CD4-positive, alpha-beta T cell treated with Interleukin-21 for 1 hour (primary cell): Measurements from ENCODE around the gene OR2A2.
"Not testable (repeated sequence)": the region's sequence is repeated elsewhere in the genome, so short reads cannot be mapped to it uniquely, and the experiment has no call there.

Experiments
- DNase-seq: peaks from one replicate; pipeline ENCODE4 v3.0.0-alpha.2; 2020

OR2A2 gene, protein sequence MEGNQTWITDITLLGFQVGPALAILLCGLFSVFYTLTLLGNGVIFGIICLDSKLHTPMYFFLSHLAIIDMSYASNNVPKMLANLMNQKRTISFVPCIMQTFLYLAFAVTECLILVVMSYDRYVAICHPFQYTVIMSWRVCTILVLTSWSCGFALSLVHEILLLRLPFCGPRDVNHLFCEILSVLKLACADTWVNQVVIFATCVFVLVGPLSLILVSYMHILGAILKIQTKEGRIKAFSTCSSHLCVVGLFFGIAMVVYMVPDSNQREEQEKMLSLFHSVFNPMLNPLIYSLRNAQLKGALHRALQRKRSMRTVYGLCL

DNA sequence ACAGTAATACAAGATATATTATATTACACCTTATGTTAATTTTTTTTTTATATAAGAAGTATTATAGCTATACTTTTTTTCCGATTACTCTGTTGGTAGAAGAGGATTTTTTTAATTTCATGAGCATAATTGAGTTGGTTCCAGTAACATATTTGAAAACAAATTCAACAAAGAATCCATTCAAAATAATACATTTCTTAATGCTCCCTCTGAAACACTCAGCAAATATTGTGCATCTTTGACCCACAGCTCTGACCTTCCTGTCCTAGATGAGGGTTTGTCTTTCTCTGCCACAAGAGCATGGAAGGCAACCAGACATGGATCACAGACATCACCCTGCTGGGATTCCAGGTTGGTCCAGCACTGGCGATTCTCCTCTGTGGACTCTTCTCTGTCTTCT lies at the start of gene OR2A2:
Gene OR2A2, plus strand, starts transcription at position 301 of the 400 bp plus-strand sequence. Its CDS starts 0 bp downstream, at position 301.
- no peak for DNase-seq

DNA sequence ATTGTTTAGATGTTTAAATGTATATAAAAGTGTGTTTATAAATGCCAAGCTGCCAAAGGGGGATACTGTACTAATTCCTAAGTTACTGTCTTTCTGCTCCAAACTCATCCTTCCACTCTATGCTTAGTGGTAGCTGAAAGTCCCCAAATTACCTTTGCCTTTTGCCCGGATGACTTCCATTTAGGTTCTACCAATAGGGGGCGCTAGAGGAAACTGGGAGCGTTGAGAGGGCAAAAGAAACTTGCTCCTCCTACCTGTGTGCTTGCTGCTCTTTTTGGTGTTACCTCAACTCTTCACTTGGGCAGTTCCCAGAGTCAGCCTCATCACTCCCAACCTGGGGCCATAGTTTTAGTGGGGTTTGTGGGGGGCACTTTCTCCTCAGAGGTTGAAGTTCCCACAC lies 45.7 kb upstream of the OR2A2 start:
- no peak for DNase-seq

DNA sequence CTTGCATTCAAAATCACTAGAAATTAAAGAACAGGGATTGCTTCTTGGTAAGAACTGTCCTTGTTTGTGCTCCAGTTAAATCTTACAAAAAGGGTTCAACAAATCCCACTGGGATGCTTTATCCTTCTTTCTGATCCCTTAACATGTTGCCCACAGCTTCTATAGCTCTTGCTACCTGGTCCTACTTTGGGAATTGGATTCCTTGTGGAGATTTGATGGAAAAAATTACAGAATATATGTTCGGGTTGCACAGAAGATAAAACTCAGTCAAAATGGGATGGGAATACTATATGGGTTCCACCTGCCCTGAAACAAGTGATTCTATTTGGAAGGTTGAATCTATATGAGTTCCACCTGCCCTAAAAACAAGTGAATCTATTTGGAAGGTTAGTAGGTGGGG lies 39.9 kb upstream of the OR2A2 start, which contains the start of gene OR2A25:
Gene OR2A25, plus strand, starts transcription at position 301 of the 400 bp plus-strand sequence. CDS start 4,409 bp downstream, outside the sequence.
- no peak for DNase-seq

DNA sequence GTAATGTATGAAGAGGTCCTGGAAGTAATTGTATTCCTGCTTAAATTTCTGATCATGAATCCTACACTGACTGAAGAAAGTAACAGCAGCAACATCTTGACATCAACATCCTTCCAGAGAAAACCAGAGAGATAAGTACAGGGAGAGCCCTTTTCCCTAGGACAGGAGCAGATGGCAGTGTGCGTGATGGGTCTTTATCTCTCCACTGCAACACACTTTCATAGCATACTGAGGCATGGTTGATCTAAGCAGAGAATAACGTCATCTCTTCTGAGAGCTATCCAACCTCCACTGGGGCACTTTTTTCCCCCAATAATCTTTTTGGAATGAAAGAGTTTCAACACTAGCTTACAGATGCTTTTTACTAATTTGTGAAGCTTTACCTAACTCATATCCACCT lies 39.4 kb upstream of the OR2A2 start:
- no peak for DNase-seq

DNA sequence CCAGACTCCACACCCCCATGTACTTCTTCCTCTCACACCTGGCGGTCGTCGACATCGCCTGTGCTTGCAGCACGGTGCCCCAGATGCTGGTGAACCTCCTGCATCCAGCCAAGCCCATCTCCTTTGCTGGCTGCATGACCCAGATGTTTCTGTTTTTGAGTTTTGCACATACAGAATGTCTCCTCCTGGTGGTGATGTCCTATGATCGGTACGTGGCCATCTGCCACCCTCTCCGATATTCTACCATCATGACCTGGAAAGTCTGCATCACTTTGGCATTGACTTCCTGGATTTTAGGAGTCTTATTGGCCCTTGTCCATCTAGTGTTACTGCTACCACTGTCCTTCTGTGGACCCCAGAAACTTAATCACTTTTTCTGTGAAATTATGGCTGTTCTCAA lies 35.0 kb upstream of the OR2A2 start:
- no peak for DNase-seq

DNA sequence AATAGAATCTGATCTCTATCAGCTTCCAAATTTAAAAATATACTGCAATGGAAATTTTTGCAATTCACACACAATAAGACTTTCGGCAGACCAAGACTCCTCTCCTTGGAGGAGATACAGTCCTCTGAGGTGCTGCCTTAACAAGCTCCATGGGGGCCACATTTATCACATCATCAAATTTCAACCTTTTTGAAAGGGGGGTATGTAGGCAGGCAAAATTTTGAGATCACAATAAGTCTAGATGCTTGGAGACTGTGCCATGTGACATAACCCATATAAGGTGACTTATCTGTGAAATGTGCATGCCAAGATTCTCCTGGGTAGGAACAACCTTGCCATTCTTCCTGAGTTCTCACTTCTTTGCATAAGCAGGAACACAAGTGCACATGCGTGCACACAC lies 23.4 kb upstream of the OR2A2 start, which contains the start of gene OR2A12:
Gene OR2A12, plus strand, starts transcription at position 301 of the 400 bp plus-strand sequence. CDS start 8,830 bp downstream, outside the sequence.
- no peak for DNase-seq

DNA sequence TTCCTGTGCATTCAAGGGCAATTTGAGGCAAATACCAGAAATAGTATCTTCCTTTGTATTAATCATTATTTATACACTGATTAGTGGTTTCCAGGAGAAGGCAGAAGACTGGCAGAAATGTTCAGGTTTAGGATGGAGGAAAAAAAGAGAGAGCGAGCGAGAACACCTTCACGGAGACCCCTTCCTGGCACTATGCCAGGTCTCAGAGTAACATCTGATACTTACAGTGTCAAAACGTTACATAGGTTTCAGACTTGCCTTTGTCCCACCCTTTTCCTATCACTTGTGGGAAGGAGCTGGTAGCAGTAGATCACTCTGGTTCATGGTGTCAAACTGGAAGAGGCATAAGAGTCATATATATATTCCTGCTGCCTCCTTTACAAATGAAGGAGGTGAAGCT lies 22.7 kb upstream of the OR2A2 start:
- no peak for DNase-seq

- no peak for DNase-seq
Measured at GRCh38 chr7:144087230-144087629, 22.2 kb upstream of the OR2A2 start.

DNA sequence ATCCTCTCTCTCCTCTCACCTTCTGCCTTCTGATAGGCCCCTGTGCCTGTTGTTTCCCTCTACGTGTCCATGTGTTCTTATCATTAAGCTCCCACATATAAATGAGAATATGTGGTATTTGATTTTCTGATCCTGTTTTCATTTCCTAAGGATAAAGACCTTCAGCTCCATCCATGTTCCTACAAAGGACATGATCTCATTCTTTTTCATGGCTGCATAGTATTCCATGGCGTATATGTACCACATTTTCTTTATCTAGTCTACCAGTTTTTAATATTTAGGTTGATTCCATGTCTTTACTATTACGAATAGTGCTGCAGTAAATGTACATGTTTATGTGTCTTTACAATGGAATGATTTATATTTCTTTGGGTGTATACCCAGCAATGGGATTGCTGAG lies 18.7 kb upstream of the OR2A2 start:
- DNase-seq = no peak

- DNase-seq = no peak
Measured at GRCh38 chr7:144098776-144099175, 10.6 kb upstream of the OR2A2 start.

DNA sequence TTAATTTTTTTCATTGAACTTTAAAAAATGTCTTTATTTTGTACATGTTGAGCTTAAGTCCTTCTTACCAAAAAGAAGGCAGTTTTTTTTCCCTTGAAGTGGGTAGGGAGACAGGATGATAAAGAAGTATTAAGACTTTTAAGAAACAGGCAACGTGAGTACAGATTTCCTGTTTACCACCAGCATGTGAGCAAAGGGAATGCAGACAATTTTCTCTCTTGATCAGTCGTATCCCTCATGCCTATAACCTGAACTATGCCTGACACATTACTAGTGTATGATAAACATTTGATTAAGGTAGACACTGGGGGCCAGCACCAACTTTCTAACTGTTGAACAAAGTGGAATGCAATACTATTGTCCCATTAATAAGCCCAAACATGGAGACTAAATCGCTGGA lies 8.8 kb upstream of the OR2A2 start:
- no peak for DNase-seq

DNA sequence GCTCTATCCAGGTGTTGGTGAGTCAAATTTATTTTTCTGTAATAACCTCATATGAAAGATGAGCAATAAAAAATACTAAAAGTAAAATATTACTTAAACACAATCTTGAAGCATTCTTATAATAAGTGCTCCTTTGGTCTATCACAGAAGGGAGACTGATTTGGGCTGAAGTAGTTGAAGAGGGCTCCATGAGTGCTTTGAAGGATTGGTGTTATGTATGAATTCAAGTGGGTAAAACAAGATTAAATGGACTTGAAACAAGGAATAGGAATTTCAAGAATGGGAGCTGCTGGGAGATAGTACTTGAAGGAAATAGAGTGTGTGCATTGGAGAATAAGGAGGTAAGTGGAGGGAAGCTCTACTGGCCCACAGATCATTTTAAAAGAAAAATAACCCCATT lies 7.3 kb upstream of the OR2A2 start:
- DNase-seq = no peak

- no peak for DNase-seq
Measured at GRCh38 chr7:144105211-144105610, 4.2 kb upstream of the OR2A2 start.

GRCh38 chr7:144110272-144110671 lies 889 bp downstream of the OR2A2 start:
- no peak for DNase-seq

DNA sequence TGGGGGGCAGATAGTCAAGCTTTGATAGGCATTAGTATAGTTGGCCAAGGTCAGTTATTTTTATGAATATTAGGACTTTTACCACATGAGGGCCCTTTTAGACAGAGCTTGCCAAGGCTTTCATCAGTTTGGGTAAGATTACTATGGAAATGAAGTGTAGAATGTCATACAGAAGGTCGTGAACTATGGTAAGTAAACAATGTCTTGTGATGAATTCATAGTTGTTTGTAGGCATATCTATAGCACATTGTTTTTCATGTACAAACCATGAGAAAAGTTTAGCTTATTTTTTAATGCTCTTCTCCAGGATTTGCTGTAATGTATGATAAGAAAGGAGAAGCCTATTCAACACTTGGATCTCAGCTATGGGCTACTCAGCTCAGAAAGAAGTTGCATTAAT lies 4.3 kb downstream of the OR2A2 start:
- no peak for DNase-seq

GRCh38 chr7:144118341-144118740 lies 9.0 kb downstream of the OR2A2 start:
- DNase-seq = no peak

- DNase-seq = no peak
Measured at GRCh38 chr7:144122876-144123275, 13.5 kb downstream of the OR2A2 start, which contains the start of gene OR2A14. Gene OR2A14, plus strand, starts transcription at chr7:144123176. Its CDS starts 5,937 bp downstream, at chr7:144129113.

DNA sequence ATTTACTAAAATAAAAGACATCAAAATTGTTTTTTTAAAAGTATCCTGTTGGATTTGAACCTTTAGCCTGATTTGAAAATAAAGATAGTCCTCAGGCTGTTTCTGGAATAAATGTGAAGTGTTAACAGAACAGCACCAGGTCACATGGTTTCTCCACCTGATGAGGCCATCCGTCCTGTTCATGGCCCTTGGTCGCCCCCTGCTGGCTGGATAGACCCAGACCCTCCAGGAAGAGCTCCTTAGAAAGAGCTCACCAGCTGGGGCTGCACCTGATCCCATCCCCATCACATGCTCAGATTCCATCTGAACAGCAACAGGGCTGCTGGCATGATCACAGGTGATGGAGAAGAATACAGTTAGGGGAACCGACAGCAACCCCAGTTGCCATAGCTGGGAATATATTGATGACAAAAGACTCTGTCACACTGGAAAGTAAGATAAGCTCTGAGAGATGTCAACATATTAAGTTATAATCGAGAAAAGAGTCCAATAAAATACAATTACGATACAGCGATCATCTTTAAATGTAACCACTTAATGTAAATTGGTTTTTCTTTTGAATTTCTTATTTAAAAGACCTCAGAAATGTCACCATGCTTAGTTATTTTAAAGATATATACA lies 18.4 kb downstream of the OR2A2 start:
- peak; percentile 83 for DNase-seq

DNA sequence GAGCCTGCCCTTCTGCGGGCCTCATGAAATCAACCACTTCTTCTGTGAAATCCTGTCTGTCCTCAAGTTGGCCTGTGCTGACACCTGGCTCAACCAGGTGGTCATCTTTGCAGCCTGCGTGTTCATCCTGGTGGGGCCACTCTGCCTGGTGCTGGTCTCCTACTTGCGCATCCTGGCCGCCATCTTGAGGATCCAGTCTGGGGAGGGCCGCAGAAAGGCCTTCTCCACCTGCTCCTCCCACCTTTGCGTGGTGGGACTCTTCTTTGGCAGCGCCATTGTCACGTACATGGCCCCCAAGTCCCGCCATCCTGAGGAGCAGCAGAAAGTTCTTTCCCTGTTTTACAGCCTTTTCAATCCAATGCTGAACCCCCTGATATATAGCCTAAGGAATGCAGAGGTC lies 20.2 kb downstream of the OR2A2 start:
- DNase-seq = not testable (repeated sequence)

- DNase-seq = no peak
Measured at GRCh38 chr7:144130730-144131129, 21.3 kb downstream of the OR2A2 start.

DNA sequence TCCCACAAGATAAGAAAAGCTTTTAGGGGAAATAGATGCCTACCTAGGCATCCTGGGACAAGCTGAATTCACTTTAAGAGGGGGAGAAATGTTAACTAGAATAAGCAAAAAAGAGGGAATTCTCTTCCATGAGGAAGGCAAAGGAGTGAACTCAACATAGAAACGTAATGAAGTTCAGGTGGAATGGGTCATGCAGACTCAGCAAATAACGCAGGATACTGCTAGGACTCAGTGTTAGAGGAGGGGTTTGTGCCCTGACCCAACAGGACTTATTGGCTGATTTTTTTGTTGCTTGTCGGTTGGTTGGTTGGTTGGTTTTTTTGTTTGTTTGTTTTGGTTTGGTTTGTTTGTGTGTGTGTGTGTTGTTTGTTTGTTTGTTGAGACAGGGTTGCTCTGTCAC lies 22.9 kb downstream of the OR2A2 start:
- DNase-seq = no peak

DNA sequence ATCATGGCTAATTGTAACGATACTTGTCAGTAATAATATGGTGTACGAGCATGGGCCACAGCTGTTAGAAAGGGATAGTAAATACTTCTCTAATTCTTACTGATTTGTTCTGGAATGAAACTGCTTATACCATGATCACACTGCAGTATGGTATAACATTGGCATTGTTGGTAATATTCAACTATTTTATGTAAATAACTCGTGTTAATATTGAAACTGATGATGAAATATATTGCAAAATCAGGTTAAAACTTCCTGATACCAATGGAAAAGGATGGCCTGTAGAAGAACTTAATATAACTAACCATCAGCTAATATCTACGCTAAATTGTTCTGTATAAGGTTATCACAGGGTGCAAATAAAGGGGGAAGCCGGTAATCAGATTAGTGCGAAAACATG lies 23.9 kb downstream of the OR2A2 start:
- DNase-seq = no peak

GRCh38 chr7:144134116-144134515 lies 24.7 kb downstream of the OR2A2 start:
- no peak for DNase-seq

- no peak for DNase-seq
Measured at GRCh38 chr7:144137501-144137900, 28.1 kb downstream of the OR2A2 start.
